BLaER1 treated with 17β-estradiol and CSF1 and Interleukin-3, amounts not matched to agents 10 nM and 100 nM (cell line): ENCODE measurements around the gene HIGD1C.
"Not testable (repeated sequence)": the region's sequence is repeated elsewhere in the genome, so short reads cannot be mapped to it uniquely, and the experiment has no call there.

ENCODE experiments used
- H3K27ac ChIP-seq, 11 experiments: shearing (Covaris generic); formaldehyde crosslinking; 2 replicates each; pipeline ENCODE4 v1.8.1; 2022
- H3K27me3 ChIP-seq, 11 experiments: shearing (Covaris generic); formaldehyde crosslinking; 2 replicates each; pipeline ENCODE4 v1.8.1; 2022
- H3K36me3 ChIP-seq, 11 experiments: shearing (Covaris generic); formaldehyde crosslinking; 2 replicates each; pipeline ENCODE4 v1.8.1; 2022
- H3K4me1 ChIP-seq, 10 experiments: shearing (Covaris generic); formaldehyde crosslinking; 2 replicates each; pipeline ENCODE4 v1.8.1; 2022
- H3K4me2 ChIP-seq, 11 experiments: shearing (Covaris generic); formaldehyde crosslinking; 2 replicates each; pipeline ENCODE4 v1.8.1; 2022
- H3K4me3 ChIP-seq, 10 experiments: shearing (Covaris generic); formaldehyde crosslinking; 2 replicates each; pipeline ENCODE4 v1.8.1; 2022
- H3K9ac ChIP-seq, 11 experiments: shearing (Covaris generic); formaldehyde crosslinking; 2 replicates each; pipeline ENCODE4 v1.8.1; 2022
- H3K9me3 ChIP-seq, 11 experiments: shearing (Covaris generic); formaldehyde crosslinking; replicated peaks in 1 of 11; 2 replicates each; pipeline ENCODE4 v1.8.1; 2022
- H4K20me1 ChIP-seq, 11 experiments: shearing (Covaris generic); formaldehyde crosslinking; 2 replicates each; pipeline ENCODE4 v1.8.1; 2022
- Cebpa-rat ChIP-seq, 11 experiments: shearing (Covaris generic); IDR thresholded peaks; 2 replicates each; pipeline ENCODE4 v1.8.1; 2022

The HIGD1C gene

GRCh38 chr12:50928392-50928791 is 24.0 kb upstream of the HIGD1C start:
- Histone ChIP-seq H3K9ac (peak overlapping the region in 1 of 11 experiments; percentile 22; a peak in 2 of 22 replicates), H4K20me1 (peaks cover 0 to 8% (median 0%) of the 10 kb centered on the region in 11 experiments; a peak in 1 of 22 replicates), H3K27me3 (no peaks in the 10 kb centered on the region), H3K4me3 (peak overlapping the region in 5 of 10 experiments; percentile 63 to 78 (median 68); a peak in 7 of 20 replicates), H3K36me3 (peaks cover 0 to 22% (median 16%) of the 10 kb centered on the region in 11 experiments; a peak in 15 of 22 replicates), H3K4me1 (peaks cover 53 to 62% (median 57%) of the 10 kb centered on the region in 10 experiments), H3K9me3 (no peaks in the 10 kb centered on the region), H3K4me2 (peak overlapping the region; percentile 79 to 96 (median 93)), H3K27ac (peak overlapping the region in 7 of 11 experiments; percentile 1 to 34 (median 15); a peak in 7 of 22 replicates)
- no peak for TF ChIP-seq Cebpa-rat (IDR thresholded peaks at IDR 0.05)

GRCh38 chr12:50929831-50930230 is 22.5 kb upstream of the HIGD1C start:
- no peak overlapping the region for H3K27ac ChIP-seq
- no peak overlapping the region for H3K9ac ChIP-seq
- peaks cover 0 to 22% (median 16%) of the 10 kb centered on the region in 11 experiments; a peak in 15 of 22 replicates for H3K36me3 ChIP-seq
- H3K4me2 ChIP-seq: no peak overlapping the region; a peak in 1 of 22 replicates
- no peaks in the 10 kb centered on the region for H3K27me3 ChIP-seq
- H3K9me3 ChIP-seq: no peaks in the 10 kb centered on the region
- H3K4me1 ChIP-seq: peaks cover 42 to 70% (median 56%) of the 10 kb centered on the region in 10 experiments
- H4K20me1 ChIP-seq: peaks cover 0 to 8% (median 0%) of the 10 kb centered on the region in 11 experiments; a peak in 1 of 22 replicates
- no peak for TF ChIP-seq Cebpa-rat (IDR thresholded peaks at IDR 0.05)
- no peak overlapping the region for H3K4me3 ChIP-seq

GRCh38 chr12:50930477-50930876 is 21.9 kb upstream of the HIGD1C start:
- Histone ChIP-seq H3K36me3 (peaks cover 0 to 22% (median 16%) of the 10 kb centered on the region in 11 experiments; a peak in 15 of 22 replicates), H3K4me1 (peaks cover 36 to 71% (median 53%) of the 10 kb centered on the region in 10 experiments)
- not testable (repeated sequence) for H3K27ac ChIP-seq, H3K9ac ChIP-seq, H3K4me3 ChIP-seq, H4K20me1 ChIP-seq, H3K27me3 ChIP-seq, H3K9me3 ChIP-seq, H3K4me2 ChIP-seq

- Histone ChIP-seq H3K9ac (no peak overlapping the region), H3K27ac (no peak overlapping the region)
- TF ChIP-seq Cebpa-rat (IDR thresholded peaks at IDR 0.05): no peak
Measured at GRCh38 chr12:50932787-50933280, 19.5 kb upstream of the HIGD1C start.

GRCh38 chr12:50933459-50934124 is 18.8 kb upstream of the HIGD1C start:
- Histone ChIP-seq H3K9ac (no peak overlapping the region), H3K36me3 (peaks cover 10 to 35% (median 28%) of the 10 kb centered on the region in 11 experiments; a peak in 20 of 22 replicates), H3K4me3 (no peak overlapping the region), H3K9me3 (peaks cover 18 to 31% (median 25%) of the 10 kb centered on the region in 11 experiments), H3K4me1 (peaks cover 5 to 47% (median 23%) of the 10 kb centered on the region in 10 experiments; a peak in 19 of 20 replicates), H3K4me2 (peak overlapping the region in 4 of 11 experiments; percentile 63 to 75 (median 70); a peak in 7 of 22 replicates), H4K20me1 (peaks cover 0 to 6% (median 0%) of the 10 kb centered on the region in 11 experiments; a peak in 1 of 22 replicates), H3K27ac (peak overlapping the region in 1 of 11 experiments; percentile 66; a peak in 1 of 22 replicates), H3K27me3 (no peaks in the 10 kb centered on the region)
- TF ChIP-seq Cebpa-rat (IDR thresholded peaks at IDR 0.05): no peak

More at GRCh38 chr12:50932787-50933280, 19.5 kb upstream of the HIGD1C start:
- H4K20me1 ChIP-seq: peaks cover 0 to 8% (median 0%) of the 10 kb centered on the region in 11 experiments; a peak in 1 of 22 replicates
- no peak overlapping the region for H3K4me3 ChIP-seq
- H3K9me3 ChIP-seq: peaks cover 10 to 24% (median 17%) of the 10 kb centered on the region in 11 experiments
- H3K27me3 ChIP-seq: no peaks in the 10 kb centered on the region
- H3K4me2 ChIP-seq: peak overlapping the region in 4 of 11 experiments; percentile 16 to 26 (median 23); a peak in 5 of 22 replicates
- peaks cover 12 to 54% (median 31%) of the 10 kb centered on the region in 10 experiments for H3K4me1 ChIP-seq
- peaks cover 10 to 31% (median 26%) of the 10 kb centered on the region in 11 experiments; a peak in 20 of 22 replicates for H3K36me3 ChIP-seq

- no peak overlapping the region; a peak in 1 of 22 replicates for H3K9ac ChIP-seq
- TF ChIP-seq Cebpa-rat (IDR thresholded peaks at IDR 0.05): no peak
- H3K27ac ChIP-seq: peak overlapping the region in 6 of 11 experiments; percentile 12 to 66 (median 33); a peak in 9 of 22 replicates
- H3K4me3 ChIP-seq: no peak overlapping the region
- peaks cover 10 to 40% (median 28%) of the 10 kb centered on the region in 11 experiments; a peak in 20 of 22 replicates for H3K36me3 ChIP-seq
- no peaks in the 10 kb centered on the region; a peak in 1 of 22 replicates for H4K20me1 ChIP-seq
- peaks cover 0 to 39% (median 17%) of the 10 kb centered on the region in 10 experiments; a peak in 10 of 20 replicates for H3K4me1 ChIP-seq
- H3K4me2 ChIP-seq: peak overlapping the region in 7 of 11 experiments; percentile 4 to 75 (median 63); a peak in 11 of 22 replicates
- no peaks in the 10 kb centered on the region for H3K27me3 ChIP-seq
- peaks cover 25 to 36% (median 32%) of the 10 kb centered on the region in 11 experiments for H3K9me3 ChIP-seq
Measured at GRCh38 chr12:50934371-50934851, 17.9 kb upstream of the HIGD1C start.

- TF ChIP-seq Cebpa-rat (IDR thresholded peaks at IDR 0.05): no peak
- Histone ChIP-seq H3K4me1 (peaks cover 0 to 39% (median 17%) of the 10 kb centered on the region in 10 experiments; a peak in 10 of 20 replicates), H3K4me3 (no peak overlapping the region)
Measured at GRCh38 chr12:50934981-50935807, 17.1 kb upstream of the HIGD1C start.

More at GRCh38 chr12:50934981-50935807, 17.1 kb upstream of the HIGD1C start:
- H3K27me3 ChIP-seq: no peaks in the 10 kb centered on the region
- peak overlapping the region in 7 of 11 experiments; percentile 4 to 75 (median 63); a peak in 10 of 22 replicates for H3K4me2 ChIP-seq
- peaks cover 10 to 36% (median 25%) of the 10 kb centered on the region in 11 experiments; a peak in 20 of 22 replicates for H3K36me3 ChIP-seq
- no peaks in the 10 kb centered on the region; a peak in 1 of 22 replicates for H4K20me1 ChIP-seq
- peak overlapping the region in 2 of 11 experiments; percentile 16 to 18; a peak in 2 of 22 replicates for H3K9ac ChIP-seq
- peaks cover 25 to 37% (median 33%) of the 10 kb centered on the region in 11 experiments for H3K9me3 ChIP-seq
- H3K27ac ChIP-seq: peak overlapping the region in 6 of 11 experiments; percentile 12 to 66 (median 33); a peak in 10 of 22 replicates
